Parathyroid adenoma (tissue), 2 donors: ENCODE measurements around the gene ETV1.

ENCODE experiments used
- H2AFZ ChIP-seq: fragments of 300-600 bp; sonication (generic); one replicate; pipeline ENCODE4 v1.7.0; 2017; ENCODE audit warnings: antibody characterized with exemption, mild to moderate bottlenecking
- H3K27ac ChIP-seq: fragments of 300-600 bp; sonication (generic); one replicate; pipeline ENCODE4 v1.7.0; 2017
- H3K27me3 ChIP-seq: fragments of 300-600 bp; sonication (generic); one replicate; pipeline ENCODE4 v1.7.0; 2017; ENCODE audit warnings: low read length; ENCODE audit not compliant: control insufficient read depth, insufficient read depth
- H3K36me3 ChIP-seq: fragments of 300-600 bp; sonication (generic); one replicate; pipeline ENCODE4 v1.7.0; 2017; ENCODE audit warnings: low read length; ENCODE audit not compliant: control insufficient read depth, insufficient read depth
- H3K4me1 ChIP-seq: fragments of 300-600 bp; sonication (generic); one replicate; pipeline ENCODE4 v1.7.0; 2017; ENCODE audit warnings: control low read depth
- H3K4me2 ChIP-seq: fragments of 300-600 bp; sonication (generic); one replicate; pipeline ENCODE4 v1.7.0; 2017; ENCODE audit warnings: low read length
- H3K4me3 ChIP-seq: fragments of 300-600 bp; sonication (generic); one replicate; pipeline ENCODE4 v1.7.0; 2017; ENCODE audit warnings: low read depth, low read length
- H3K79me2 ChIP-seq: fragments of 300-600 bp; sonication (generic); one replicate; pipeline ENCODE4 v1.7.0; 2017; ENCODE audit warnings: control low read depth
- H3K9ac ChIP-seq: fragments of 300-600 bp; sonication (generic); one replicate; pipeline ENCODE4 v1.7.0; 2017; ENCODE audit warnings: mild to moderate bottlenecking
- H3K9me3 ChIP-seq: fragments of 300-600 bp; sonication (generic); one replicate; pipeline ENCODE4 v1.7.0; 2017; ENCODE audit warnings: low read length; ENCODE audit not compliant: control insufficient read depth
- TF ChIP-seq, protein P1 (sequence below): fragments of 300-600 bp; sonication (generic); IDR thresholded peaks from one replicate; pipeline ENCODE4 v1.7.0; 2017; ENCODE audit warnings: antibody characterized with exemption, mild to moderate bottlenecking
- donor health status: primary hyperparathyroidism.

Gene ETV1

GRCh38 chr7:13897819-13898218 is 91.6 kb downstream of the ETV1 start:
- Histone ChIP-seq H3K79me2 (no peaks in the 10 kb centered on the region), H3K4me3 (no peak overlapping the region), H3K27me3 (no peaks in the 10 kb centered on the region), H3K27ac (no peak overlapping the region), H3K4me1 (no peaks in the 10 kb centered on the region), H3K9me3 (no peaks in the 10 kb centered on the region), H3K36me3 (no peaks in the 10 kb centered on the region), H3K9ac (no peak overlapping the region), H2AFZ (no peak overlapping the region), H3K4me2 (no peak overlapping the region)
- TF ChIP-seq, protein P1, sequence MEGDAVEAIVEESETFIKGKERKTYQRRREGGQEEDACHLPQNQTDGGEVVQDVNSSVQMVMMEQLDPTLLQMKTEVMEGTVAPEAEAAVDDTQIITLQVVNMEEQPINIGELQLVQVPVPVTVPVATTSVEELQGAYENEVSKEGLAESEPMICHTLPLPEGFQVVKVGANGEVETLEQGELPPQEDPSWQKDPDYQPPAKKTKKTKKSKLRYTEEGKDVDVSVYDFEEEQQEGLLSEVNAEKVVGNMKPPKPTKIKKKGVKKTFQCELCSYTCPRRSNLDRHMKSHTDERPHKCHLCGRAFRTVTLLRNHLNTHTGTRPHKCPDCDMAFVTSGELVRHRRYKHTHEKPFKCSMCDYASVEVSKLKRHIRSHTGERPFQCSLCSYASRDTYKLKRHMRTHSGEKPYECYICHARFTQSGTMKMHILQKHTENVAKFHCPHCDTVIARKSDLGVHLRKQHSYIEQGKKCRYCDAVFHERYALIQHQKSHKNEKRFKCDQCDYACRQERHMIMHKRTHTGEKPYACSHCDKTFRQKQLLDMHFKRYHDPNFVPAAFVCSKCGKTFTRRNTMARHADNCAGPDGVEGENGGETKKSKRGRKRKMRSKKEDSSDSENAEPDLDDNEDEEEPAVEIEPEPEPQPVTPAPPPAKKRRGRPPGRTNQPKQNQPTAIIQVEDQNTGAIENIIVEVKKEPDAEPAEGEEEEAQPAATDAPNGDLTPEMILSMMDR: no peak

GRCh38 chr7:13894954-13895353 is 94.5 kb downstream of the ETV1 start:
- H3K9me3 ChIP-seq: no peaks in the 10 kb centered on the region

GRCh38 chr7:13894377-13894776 is 95.1 kb downstream of the ETV1 start:
- Histone ChIP-seq H3K4me2 (no peak overlapping the region), H3K4me1 (no peaks in the 10 kb centered on the region), H3K27me3 (no peaks in the 10 kb centered on the region), H3K27ac (no peak overlapping the region), H3K9me3 (no peaks in the 10 kb centered on the region), H2AFZ (no peak overlapping the region), H3K79me2 (no peaks in the 10 kb centered on the region), H3K4me3 (no peak overlapping the region), H3K9ac (no peak overlapping the region), H3K36me3 (no peaks in the 10 kb centered on the region)
- TF ChIP-seq, protein P1: no peak

More at GRCh38 chr7:13894954-13895353, 94.5 kb downstream of the ETV1 start:
- Histone ChIP-seq H3K27me3 (no peaks in the 10 kb centered on the region), H3K9ac (no peak overlapping the region), H2AFZ (no peak overlapping the region), H3K4me1 (no peaks in the 10 kb centered on the region), H3K4me3 (no peak overlapping the region), H3K79me2 (no peaks in the 10 kb centered on the region), H3K4me2 (no peak overlapping the region), H3K27ac (no peak overlapping the region), H3K36me3 (no peaks in the 10 kb centered on the region)
- TF ChIP-seq, protein P1: no peak

GRCh38 chr7:13890793-13891192 is 98.7 kb downstream of the ETV1 start:
- H3K4me2 ChIP-seq: no peak overlapping the region
- H3K9me3 ChIP-seq: no peaks in the 10 kb centered on the region
- no peak overlapping the region for H3K9ac ChIP-seq
- TF ChIP-seq, protein P1: no peak
- no peak overlapping the region for H3K4me3 ChIP-seq
- no peak overlapping the region for H3K27ac ChIP-seq
- no peak overlapping the region for H2AFZ ChIP-seq
- no peaks in the 10 kb centered on the region for H3K4me1 ChIP-seq
- H3K27me3 ChIP-seq: no peaks in the 10 kb centered on the region
- no peaks in the 10 kb centered on the region for H3K79me2 ChIP-seq
- H3K36me3 ChIP-seq: no peaks in the 10 kb centered on the region

DNA sequence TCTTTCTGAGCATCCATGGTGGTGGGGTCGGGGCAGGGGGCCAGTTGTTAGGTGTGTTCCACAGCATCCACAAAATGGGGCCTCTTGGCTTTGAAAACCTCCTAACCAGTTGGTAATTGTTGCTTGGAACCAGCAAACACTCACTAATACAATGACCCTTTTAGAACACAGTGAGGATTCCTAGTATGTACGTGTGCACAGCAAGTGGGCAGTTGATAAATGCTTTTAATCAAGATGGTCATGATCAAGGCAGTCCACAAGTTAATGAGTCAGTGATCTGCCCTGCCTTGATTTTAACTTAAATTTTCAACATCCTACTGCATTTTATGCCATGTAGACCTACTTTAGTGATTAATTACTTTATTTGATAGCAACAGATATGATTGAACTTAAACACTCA is 103.1 kb downstream of the ETV1 start:
- H3K9ac ChIP-seq: no peak overlapping the region
- no peak overlapping the region for H3K27ac ChIP-seq
- H3K79me2 ChIP-seq: no peaks in the 10 kb centered on the region
- no peaks in the 10 kb centered on the region for H3K4me1 ChIP-seq
- H3K9me3 ChIP-seq: no peaks in the 10 kb centered on the region
- no peaks in the 10 kb centered on the region for H3K36me3 ChIP-seq
- H3K27me3 ChIP-seq: no peaks in the 10 kb centered on the region
- no peak overlapping the region for H2AFZ ChIP-seq
- TF ChIP-seq, protein P1: no peak
- H3K4me2 ChIP-seq: no peak overlapping the region
- no peak overlapping the region for H3K4me3 ChIP-seq
